ACHN (cell line): ENCODE results near the gene GOLGA6L1.
"Not testable (repeated sequence)": the region's sequence is repeated elsewhere in the genome, so short reads cannot be mapped to it uniquely, and the experiment has no call there.

Experiments
- DNase-seq: peaks from one replicate; pipeline ENCODE4 v3.0.0-alpha.2; 2015
- in situ Hi-C: cut with HindIII; loops from 2 replicates; pipeline ENCODE4 v1.10.0; 2017; ENCODE audit warnings: low sequenced_read_pairs, low pct_ligation_motif_present, low pct_unique_long_range_greater_than_20kb

Gene GOLGA6L1, protein sequence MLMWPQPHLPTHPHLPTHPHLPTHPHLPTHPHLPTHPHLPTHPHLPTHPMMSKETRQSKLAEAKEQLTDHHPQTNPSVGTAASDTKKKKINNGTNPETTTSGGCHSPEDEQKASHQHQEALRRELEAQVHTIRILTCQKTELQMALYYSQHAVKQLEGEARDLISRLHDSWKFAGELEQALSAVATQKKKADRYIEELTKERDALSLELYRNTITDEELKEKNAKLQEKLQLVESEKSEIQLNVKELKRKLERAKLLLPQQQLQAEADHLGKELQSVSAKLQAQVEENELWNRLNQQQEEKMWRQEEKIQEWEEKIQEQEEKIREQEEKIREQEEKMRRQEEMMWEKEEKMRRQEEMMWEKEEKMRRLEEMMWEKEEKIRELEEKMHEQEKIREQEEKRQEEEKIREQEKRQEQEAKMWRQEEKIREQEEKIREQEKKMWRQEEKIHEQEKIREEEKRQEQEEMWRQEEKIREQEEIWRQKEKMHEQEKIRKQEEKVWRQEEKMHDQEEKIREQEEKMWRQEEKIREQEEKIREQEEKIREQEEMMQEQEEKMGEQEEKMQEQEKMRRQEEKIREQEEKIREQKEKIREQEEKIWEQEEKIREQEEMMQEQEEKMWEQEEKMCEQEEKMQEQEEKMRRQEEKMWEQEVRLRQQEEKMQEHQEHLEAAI

DNA sequence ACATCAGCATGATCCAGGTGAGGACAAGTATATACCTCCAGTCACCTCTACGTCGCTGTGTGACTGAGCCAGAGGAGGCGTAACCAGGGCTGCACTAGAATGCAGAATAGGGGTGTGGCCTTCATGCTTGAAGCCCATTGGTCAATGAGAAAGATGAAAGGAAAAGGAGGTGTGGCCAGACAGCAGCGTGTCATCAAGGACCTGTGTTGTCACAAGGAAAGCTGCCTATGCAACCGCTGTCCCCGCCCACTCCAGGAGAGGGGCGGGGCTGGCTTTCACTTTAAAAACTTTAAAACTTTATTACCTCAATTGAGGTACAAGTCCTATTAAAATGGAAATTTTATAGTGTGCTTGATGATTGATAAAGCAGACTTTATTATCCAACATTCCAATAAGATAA, at the start of gene GOLGA6L1:
Gene GOLGA6L1 (minus strand): TSS at position 101 of the 400 bp plus-strand sequence. CDS start 91 bp downstream, at position 10.
- in situ Hi-C loops, DNase-seq: not testable (repeated sequence)

DNA sequence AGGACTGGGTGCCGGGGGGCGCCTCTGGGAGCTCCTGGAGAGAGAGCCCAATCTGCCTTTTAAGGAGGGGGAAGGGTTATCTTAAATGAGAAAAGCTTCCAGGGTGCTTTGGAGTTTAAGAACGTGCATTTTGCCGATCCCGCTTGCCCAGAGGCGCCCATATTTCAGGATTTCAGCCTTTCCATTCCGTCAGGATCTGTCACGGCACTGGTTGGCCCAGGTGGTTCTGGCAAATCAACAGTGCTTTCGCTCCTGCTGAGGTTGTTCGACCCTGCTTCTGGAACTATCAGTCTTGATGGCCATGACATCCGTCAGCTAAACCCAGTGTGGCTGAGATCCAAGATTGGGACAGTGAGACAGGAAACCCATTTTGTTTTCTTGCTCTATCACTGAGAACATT, 44.6 kb upstream of the GOLGA6L1 start:
- DNase-seq, in situ Hi-C loops: not testable (repeated sequence)

DNA sequence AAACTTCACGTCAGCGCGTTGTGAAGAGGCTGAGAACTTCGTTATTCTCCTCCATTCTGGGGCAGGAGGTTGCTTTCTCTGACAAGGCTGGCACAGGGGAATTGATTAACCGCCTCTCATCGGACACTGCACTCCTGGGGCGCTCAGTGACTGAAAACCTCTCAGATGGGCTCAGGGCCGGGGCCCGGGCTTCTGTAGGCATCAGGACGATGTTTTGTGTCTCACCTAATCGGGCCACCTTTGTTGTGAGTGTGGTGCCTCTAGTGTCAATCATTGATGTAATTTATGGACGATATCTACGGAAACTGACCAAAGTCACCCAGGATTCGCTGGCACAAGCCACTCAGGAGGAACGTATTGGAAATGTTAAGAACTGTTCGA, 43.9 kb upstream of the GOLGA6L1 start:
- in situ Hi-C loops, DNase-seq: not testable (repeated sequence)

DNA sequence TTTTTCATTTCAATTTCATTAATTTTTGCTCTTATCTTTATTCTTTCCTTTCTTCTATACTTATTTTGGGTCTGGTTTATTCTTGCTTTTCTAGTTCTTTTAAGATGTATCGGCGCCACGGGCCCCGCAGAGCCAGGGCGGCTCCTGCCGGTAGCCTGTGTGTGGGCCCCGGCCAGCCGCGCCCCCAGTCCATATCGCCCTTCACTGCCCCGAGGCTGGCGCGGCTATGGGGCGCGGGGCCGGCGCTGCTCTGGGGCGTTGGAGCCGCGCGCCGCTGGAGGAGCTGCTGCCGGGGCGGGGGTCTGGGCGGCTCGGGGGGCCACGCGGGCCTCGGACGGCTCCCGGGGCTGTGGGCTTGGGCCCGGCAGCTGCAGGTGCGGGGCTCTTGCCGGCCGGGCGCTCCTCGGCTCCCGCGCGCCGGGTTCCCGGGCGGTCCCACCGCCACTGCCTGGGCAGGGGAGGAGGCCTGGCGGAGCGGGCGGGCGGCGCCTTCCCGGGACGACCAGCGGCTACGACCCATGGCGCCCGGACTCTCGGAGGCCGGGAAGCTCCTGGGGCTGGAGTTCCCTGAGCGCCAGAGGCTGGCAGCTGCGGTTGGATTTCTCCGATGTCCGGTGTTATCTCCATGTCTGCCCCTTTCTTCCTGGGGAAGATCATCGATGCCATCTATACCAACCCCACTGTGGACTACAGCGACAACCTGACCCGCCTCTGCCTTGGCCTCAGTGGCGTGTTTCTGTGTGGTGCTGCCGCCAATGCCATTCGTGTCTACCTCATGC, 43.3 kb upstream of the GOLGA6L1 start:
- DNase-seq, in situ Hi-C loops: not testable (repeated sequence)

DNA sequence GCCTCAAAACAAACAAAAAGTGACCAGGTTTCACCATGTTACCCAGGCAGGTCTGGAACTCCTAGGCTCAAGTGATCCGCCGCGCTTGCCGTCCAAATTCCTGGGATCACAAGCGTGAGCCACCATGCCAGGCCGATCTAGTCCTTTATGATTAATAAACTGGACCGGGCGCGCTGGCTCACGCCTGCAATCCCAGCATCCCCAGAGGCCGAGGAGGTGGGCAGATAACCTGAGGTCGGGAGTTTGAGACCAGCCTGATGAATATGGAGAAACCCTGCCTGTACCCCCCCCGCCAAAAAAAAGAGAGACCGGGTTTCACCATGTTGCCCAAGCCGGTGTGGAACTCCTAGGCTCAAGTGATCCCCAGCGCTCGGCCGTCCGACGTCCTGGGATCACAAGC, 40.1 kb upstream of the GOLGA6L1 start:
- DNase-seq, in situ Hi-C loops: not testable (repeated sequence)

DNA sequence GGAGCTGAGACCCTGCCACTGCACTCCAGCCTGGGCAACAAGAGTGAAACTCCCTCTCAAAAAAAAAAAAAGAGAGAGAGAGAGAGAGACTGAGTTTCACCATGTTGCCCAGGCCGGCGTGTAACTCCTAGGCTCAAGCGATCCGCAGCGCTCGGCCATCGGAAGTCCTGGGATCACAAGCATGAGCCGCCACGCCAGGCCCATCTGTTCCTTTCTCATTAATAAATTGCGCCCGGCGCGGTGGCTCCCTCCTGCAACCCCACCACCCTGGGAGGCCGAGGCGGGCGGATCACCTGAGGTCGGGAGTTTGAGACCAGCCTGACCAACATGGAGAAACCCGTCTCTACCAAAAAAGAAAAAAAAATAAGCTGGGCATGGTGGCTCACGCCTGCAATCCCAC, 39.0 kb upstream of the GOLGA6L1 start:
- in situ Hi-C loops, DNase-seq: not testable (repeated sequence)

DNA sequence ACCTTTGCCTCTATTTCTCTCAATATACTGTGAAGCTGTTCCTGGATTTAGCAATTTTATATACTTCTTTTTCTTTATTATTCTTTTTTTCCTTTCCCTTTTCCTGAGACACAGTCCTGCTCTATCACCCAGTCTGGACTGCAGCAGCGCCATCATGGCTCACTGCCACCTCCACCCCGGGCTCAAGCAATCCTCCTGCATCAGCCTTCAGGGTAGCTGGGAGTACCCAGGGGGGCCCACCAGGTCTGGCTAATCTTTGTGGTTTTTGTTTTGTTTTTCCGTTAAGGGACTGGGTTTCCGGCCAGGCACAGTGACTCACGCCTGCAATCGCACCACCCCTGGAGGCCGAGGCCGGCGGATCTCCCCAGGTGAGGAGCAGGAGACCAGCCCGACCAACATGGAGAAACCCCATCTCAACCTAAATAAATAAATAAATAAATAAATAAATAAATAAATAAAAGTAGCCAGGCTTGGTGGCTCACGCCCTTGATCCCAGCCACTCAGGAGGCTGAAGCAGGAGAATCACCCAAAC, 38.1 kb upstream of the GOLGA6L1 start:
- in situ Hi-C loops, DNase-seq: not testable (repeated sequence)

DNA sequence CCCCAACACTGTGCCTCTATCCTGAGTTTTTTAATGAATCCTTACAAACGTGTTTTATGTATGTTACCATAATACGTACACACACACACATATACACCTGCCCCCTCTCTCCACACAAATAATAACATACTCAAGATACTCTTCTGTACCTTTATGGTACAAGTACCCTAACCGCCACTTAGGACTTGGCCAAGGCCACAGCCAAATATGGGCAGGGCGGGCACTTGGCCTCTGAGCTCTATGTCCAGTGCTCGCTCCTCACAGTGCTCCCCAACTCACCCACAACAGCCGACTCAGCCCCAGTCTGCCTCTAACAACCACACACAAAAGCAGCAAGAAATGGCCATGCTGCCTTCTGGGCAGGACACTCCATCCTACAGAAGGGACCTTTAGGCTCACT, 3.8 kb downstream of the GOLGA6L1 start:
- DNase-seq, in situ Hi-C loops: not testable (repeated sequence)

DNA sequence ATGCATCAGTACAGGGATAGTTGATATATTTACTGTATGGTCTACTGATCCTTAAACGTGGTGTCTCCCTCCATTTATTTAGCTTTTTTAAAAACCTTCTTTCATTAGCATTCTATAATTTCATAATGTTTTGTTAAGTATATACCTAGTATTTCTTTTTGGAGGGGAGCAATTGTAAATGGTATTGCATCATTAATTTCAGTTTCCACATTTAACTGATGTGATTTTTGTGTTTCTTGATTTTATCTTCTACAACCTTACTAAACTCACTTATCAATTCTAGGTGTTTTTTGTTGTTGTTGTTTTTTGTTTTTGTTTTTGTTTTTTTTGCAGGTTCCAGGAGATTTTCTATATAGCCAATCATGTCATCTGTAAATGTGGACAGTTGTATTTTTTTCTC, 18.4 kb downstream of the GOLGA6L1 start:
- no peak for DNase-seq
- in situ Hi-C loops, result no loop called here

DNA sequence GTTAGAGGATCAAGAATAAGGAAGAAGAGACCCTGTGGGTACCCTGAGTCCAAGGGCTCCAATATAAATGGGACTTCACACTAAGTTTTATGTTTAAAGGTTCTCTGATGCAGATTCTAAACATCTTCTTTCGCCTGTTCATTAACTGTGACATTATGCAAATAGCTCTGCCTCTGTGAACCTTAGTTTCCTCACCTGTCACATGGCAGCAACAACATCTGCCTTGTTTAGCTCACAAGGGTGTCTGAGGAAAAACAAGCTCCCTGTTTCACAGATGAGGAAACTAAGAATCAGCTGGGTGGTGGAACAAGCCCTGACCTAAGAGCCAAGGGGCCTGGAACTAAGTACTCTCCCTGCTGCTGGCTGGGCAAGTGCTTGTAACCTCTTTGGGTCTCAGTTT, 40.8 kb downstream of the GOLGA6L1 start:
- in situ Hi-C loops, result no loop called here
- DNase-seq, result no peak

DNA sequence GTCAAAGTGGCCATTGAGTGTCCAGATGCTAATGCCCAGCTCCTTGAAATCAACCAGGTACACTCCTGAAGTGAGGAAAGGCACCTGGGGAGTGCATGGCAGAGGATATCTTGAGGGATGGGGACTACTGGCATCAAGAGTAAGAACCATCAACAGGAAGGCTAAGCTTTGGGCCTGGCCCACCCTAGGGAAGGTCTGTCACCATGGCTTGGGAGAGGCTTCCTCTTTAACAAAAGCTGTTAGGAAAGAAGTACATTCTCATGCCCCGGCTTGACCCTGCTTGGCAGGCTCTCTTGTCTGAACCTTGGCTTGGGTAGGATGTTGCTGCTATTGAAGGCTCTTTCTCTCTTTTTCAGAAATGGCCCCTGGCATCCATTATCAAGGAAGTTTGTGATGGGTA, 53.5 kb downstream of the GOLGA6L1 start:
- in situ Hi-C loops, result no loop called here
- DNase-seq, result no peak

DNA sequence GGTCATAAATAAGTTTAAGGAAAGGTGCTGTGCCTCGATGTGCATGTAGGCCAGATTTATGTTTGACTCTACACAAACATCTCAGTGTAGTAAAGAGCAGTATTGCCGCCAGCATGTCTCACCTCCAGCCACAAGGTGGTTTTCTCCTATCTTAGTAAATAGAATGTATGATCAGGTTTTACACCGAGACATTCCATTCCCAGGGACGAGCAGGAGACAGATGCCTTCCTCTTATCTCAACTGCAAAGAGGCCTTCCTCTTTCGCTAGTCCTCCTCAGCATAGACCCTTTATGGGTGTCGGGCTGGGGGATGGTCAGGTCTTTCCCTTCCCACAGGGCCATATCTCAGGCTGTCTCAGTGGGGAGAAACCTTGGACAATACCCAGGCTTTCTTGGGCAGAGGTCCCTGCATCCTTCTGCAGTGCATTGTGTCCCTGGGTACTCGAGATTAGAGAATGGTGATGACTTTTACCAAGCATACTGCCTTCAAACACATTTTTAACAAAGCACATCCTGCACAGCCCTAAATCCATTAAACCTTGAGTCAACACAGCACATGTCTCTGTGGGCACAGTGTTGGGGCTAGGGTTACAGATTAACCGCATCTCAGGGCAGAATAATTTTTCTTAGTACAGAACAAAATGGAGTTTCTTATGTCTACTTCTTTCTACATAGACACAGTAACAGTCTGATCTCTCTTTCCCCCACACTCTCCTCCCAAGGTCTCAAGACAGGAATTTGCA, 54.5 kb downstream of the GOLGA6L1 start:
- DNase-seq, in situ Hi-C loops: not testable (repeated sequence)

DNA sequence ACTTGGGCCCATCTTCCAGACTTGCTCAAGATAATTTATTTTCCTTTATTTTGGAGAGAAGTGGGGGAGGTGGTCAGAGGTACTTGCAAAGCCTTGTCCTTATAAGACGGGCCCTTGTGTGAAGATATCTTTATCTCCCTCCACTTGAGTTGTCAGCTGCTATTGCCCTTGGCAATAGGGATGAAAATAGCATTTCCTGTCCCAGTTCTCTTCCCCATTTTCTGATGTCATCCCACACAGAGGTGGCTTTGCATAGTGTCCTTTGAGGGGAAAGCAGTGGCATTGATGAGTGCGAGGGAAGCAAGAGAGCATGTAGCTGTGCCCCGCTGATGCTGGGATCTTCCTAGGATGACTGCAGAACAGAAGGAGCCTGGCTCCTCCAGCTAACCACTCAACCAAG, 55.4 kb downstream of the GOLGA6L1 start:
- DNase-seq, result no peak
- in situ Hi-C loops, result no loop called here

DNA sequence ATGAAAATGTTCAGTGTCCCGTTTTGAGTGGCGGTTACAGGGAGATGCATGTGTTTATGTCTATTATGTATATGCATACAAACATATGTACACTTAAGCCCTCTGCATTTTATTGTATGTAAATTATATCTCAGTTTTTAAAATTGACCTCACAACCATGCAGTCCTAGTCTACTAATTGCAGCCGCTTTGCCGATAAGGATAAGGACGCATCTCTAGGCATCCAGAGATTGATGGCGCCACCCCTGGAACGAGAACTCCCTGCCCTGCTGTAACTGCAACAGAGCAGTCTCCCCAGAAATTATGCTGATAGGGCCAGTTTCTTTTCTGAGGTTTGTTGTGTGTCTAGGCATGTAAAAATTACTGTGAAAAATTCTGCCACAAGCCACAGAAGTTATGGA, 56.9 kb downstream of the GOLGA6L1 start:
- DNase-seq, result no peak
- in situ Hi-C loops, result no loop called here
